Endothelial cell of coronary artery (primary cell): ENCODE data around the gene PCDHA10. TPM values are rescaled to one million over a fixed set of nuclear protein-coding genes. Genes with fewer than 3 reads are reported as not detected.

Experiments
- total RNA-seq: library from RNA; depleted of rRNA; stranded (reverse); fragments of >200 nt; gene quantifications from 2 replicates; pipeline ENCODE4 v1.2.3, GENCODE V29; 2014

Gene PCDHA10
- total RNA-seq, result 0.45 and 0.56 TPM in 2 replicates

GRCh38 chr5:140855772-140856674 lies at the start of gene PCDHA10:
TSS of gene PCDHA10 (plus strand) at chr5:140855897. CDS start at chr5:140856049, 152 bp downstream.

GRCh38 chr5:140806834-140807775 lies 48.6 kb upstream of the PCDHA10 start, which contains the start of gene PCDHA4:
TSS of gene PCDHA4 (plus strand) at chr5:140807068.

GRCh38 chr5:140821375-140822280 lies 34.1 kb upstream of the PCDHA10 start, which contains the start of gene PCDHA5:
TSS of gene PCDHA5 (plus strand) at chr5:140821613.

GRCh38 chr5:140827704-140828361 lies 27.9 kb upstream of the PCDHA10 start, which contains the start of gene PCDHA6:
TSS of gene PCDHA6 (plus strand) at chr5:140827960. CDS start at chr5:140828092, 132 bp downstream.

GRCh38 chr5:140833993-140834392 lies 21.7 kb upstream of the PCDHA10 start, which contains the start of gene PCDHA7:
TSS of gene PCDHA7 (plus strand) at chr5:140834269. CDS start at chr5:140834384, 115 bp downstream.

GRCh38 chr5:140840978-140841962 lies 14.4 kb upstream of the PCDHA10 start, which contains the start of gene PCDHA8:
TSS of gene PCDHA8 (plus strand) at chr5:140841187. CDS start at chr5:140841322, 135 bp downstream.

GRCh38 chr5:140848139-140849102 lies 7.3 kb upstream of the PCDHA10 start, which contains the start of gene PCDHA9:
TSS of gene PCDHA9 (plus strand) at chr5:140848382. CDS start at chr5:140848496, 114 bp downstream.

GRCh38 chr5:140868721-140869554 lies 13.2 kb downstream of the PCDHA10 start, which contains the start of gene PCDHA11:
TSS of gene PCDHA11 (plus strand) at chr5:140868957. CDS start at chr5:140869104, 147 bp downstream.

GRCh38 chr5:140875085-140876065 lies 19.7 kb downstream of the PCDHA10 start, which contains the start of gene PCDHA12:
TSS of gene PCDHA12 (plus strand) at chr5:140875308. CDS start at chr5:140875473, 165 bp downstream.

GRCh38 chr5:140881889-140882590 lies 26.3 kb downstream of the PCDHA10 start, which contains the start of gene PCDHA13:
TSS of gene PCDHA13 (plus strand) at chr5:140882124. CDS start at chr5:140882269, 145 bp downstream.

Other genes starting within 250 kb of the PCDHA10 start
- 0.09 and 2.2 TPM in 2 replicates for gene CD14, start 222.7 kb upstream of the PCDHA10 start, total RNA-seq
- 7.4 and 10.5 TPM in 2 replicates for gene TMCO6, start 216.4 kb upstream of the PCDHA10 start, total RNA-seq
- 54.1 and 75.7 TPM in 2 replicates for gene NDUFA2, start 208.3 kb upstream of the PCDHA10 start, total RNA-seq
- 109 and 111 TPM in 2 replicates for gene IK, start 208.1 kb upstream of the PCDHA10 start, total RNA-seq
- 26.4 and 29.5 TPM in 2 replicates for gene WDR55, start 191.0 kb upstream of the PCDHA10 start, total RNA-seq
- 0.09 and 0.19 TPM in 2 replicates for gene DND1, start 182.3 kb upstream of the PCDHA10 start, total RNA-seq
- gene HARS1, start 164.5 kb upstream of the PCDHA10 start, total RNA-seq, result 79.3 and 96.4 TPM in 2 replicates
- 31.3 and 32.5 TPM in 2 replicates for gene HARS2, start 164.4 kb upstream of the PCDHA10 start, total RNA-seq
- 54.5 and 63.3 TPM in 2 replicates for gene ZMAT2, start 155.4 kb upstream of the PCDHA10 start, total RNA-seq
- gene PCDHA1, start 69.8 kb upstream of the PCDHA10 start, total RNA-seq, result under 0.01 TPM in 1 of 2 replicates, not detected in the other
- 0.18 and 0.19 TPM in 2 replicates for gene PCDHA2, start 61.0 kb upstream of the PCDHA10 start, total RNA-seq
- gene PCDHA3, start 54.8 kb upstream of the PCDHA10 start, total RNA-seq, result 0.28 and 0.36 TPM in 2 replicates
- gene PCDHA4, start 48.8 kb upstream of the PCDHA10 start, total RNA-seq, result 0.75 and 1.1 TPM in 2 replicates
- 0.09 TPM in 2 replicates for gene PCDHA5, start 34.3 kb upstream of the PCDHA10 start, total RNA-seq
- 0.56 and 0.63 TPM in 2 replicates for gene PCDHA6, start 27.9 kb upstream of the PCDHA10 start, total RNA-seq
- gene PCDHA7, start 21.6 kb upstream of the PCDHA10 start, total RNA-seq, result 0.27 and 0.28 TPM in 2 replicates
- 0.09 and 0.19 TPM in 2 replicates for gene PCDHA8, start 14.7 kb upstream of the PCDHA10 start, total RNA-seq
- 0.09 TPM in 2 replicates for gene PCDHA9, start 7.5 kb upstream of the PCDHA10 start, total RNA-seq
- gene PCDHA11, start 13.1 kb downstream of the PCDHA10 start, total RNA-seq, result 0.09 and 0.27 TPM in 2 replicates
- gene PCDHA12, start 19.4 kb downstream of the PCDHA10 start, total RNA-seq, result 0.09 and 0.19 TPM in 2 replicates
- gene PCDHA13, start 26.2 kb downstream of the PCDHA10 start, total RNA-seq, result 0.09 and 0.19 TPM in 2 replicates
- gene PCDHAC1, start 70.4 kb downstream of the PCDHA10 start, total RNA-seq, result 0.18 and 0.19 TPM in 2 replicates
- 0.09 and 2.4 TPM in 2 replicates for gene PCDHAC2, start 110.6 kb downstream of the PCDHA10 start, total RNA-seq
- gene PCDHB1, start 195.5 kb downstream of the PCDHA10 start, total RNA-seq, result not detected in 2 replicates
- 1.8 and 3.5 TPM in 2 replicates for gene PCDHB2, start 238.7 kb downstream of the PCDHA10 start, total RNA-seq
- 0.36 and 0.38 TPM in 2 replicates for gene PCDHB3, start 244.6 kb downstream of the PCDHA10 start, total RNA-seq